ENCODE measurements around the gene CAGE1.
"Not testable (repeated sequence)": the region's sequence is repeated elsewhere in the genome, so short reads cannot be mapped to it uniquely, and the experiment has no call there.

CAGE1 gene

GRCh38 chr6:7409740-7410139, 20.2 kb upstream of the CAGE1 start:
- DNase-seq (ENCODE audit: low spot score) = no peak

- no peak for DNase-seq (ENCODE audit: low spot score)
These were observed 17.2 kb upstream of the CAGE1 start for GRCh38 chr6:7406743-7407142.

GRCh38 chr6:7404546-7404945, 15.0 kb upstream of the CAGE1 start:
- no peak for DNase-seq (ENCODE audit: low spot score)

- no peak for DNase-seq (ENCODE audit: low spot score)
These were observed 13.2 kb upstream of the CAGE1 start for GRCh38 chr6:7402716-7403115.

- DNase-seq (ENCODE audit: low spot score) = no peak
These were observed 11.5 kb upstream of the CAGE1 start for GRCh38 chr6:7401075-7401474.

- no peak for DNase-seq (ENCODE audit: low spot score)
These were observed 2.9 kb upstream of the CAGE1 start for GRCh38 chr6:7392402-7392801.

- DNase-seq (ENCODE audit: low spot score) = no peak
These were observed 1.6 kb upstream of the CAGE1 start for GRCh38 chr6:7391151-7391550.

- no peak for DNase-seq (ENCODE audit: low spot score)
These were observed 810 bp upstream of the CAGE1 start for GRCh38 chr6:7390226-7390878.

- DNase-seq (ENCODE audit: low spot score) = peak; percentile 74
These were observed 436 bp downstream of the CAGE1 start for GRCh38 chr6:7389162-7389450.

GRCh38 chr6:7381092-7381491, 8.4 kb downstream of the CAGE1 start:
- DNase-seq (ENCODE audit: low spot score) = no peak

GRCh38 chr6:7378740-7379139, 10.8 kb downstream of the CAGE1 start:
- no peak for DNase-seq (ENCODE audit: low spot score)

- no peak for DNase-seq (ENCODE audit: low spot score)
These were observed 11.6 kb downstream of the CAGE1 start for GRCh38 chr6:7377961-7378360.

- no peak for DNase-seq (ENCODE audit: low spot score)
These were observed 15.8 kb downstream of the CAGE1 start for GRCh38 chr6:7373739-7374138.

GRCh38 chr6:7367408-7367807, 22.1 kb downstream of the CAGE1 start:
- no peak for DNase-seq (ENCODE audit: low spot score)

- DNase-seq (ENCODE audit: low spot score) = not testable (repeated sequence)
These were observed 37.6 kb downstream of the CAGE1 start for GRCh38 chr6:7351916-7352315.

GRCh38 chr6:7350591-7350990, 39.0 kb downstream of the CAGE1 start:
- not testable (repeated sequence) for DNase-seq (ENCODE audit: low spot score)

GRCh38 chr6:7347551-7347997, 42.0 kb downstream of the CAGE1 start:
- DNase-seq (ENCODE audit: low spot score) = peak; percentile 69

- DNase-seq (ENCODE audit: low spot score) = not testable (repeated sequence)
These were observed 44.6 kb downstream of the CAGE1 start for GRCh38 chr6:7344773-7345450.

- no peak for DNase-seq (ENCODE audit: low spot score)
These were observed 45.7 kb downstream of the CAGE1 start for GRCh38 chr6:7343546-7344475.

GRCh38 chr6:7341989-7342742, 47.4 kb downstream of the CAGE1 start:
- DNase-seq (ENCODE audit: low spot score) = peak; percentile 75

GRCh38 chr6:7341271-7341670, 48.3 kb downstream of the CAGE1 start:
- DNase-seq (ENCODE audit: low spot score) = no peak

Data from SW480 (cell line).